Stomach (tissue), 4 donors: ENCODE measurements around the gene ATF7IP2.

Experiments used
- CTCF ChIP-seq, 7 experiments: fragments of 450-650 bp in 4 of 7; fragments of 200-600 bp in 3 of 7; sonication (generic) in 3 of 7; IDR thresholded peaks; one replicate each; pipeline ENCODE4 v1.5.1; 2016 to 2019; ENCODE audit warnings: antibody characterized with exemption in 7 of 7, control low read depth in 2 of 7, mild to moderate bottlenecking in 1 of 7
- EP300 ChIP-seq: sonication (generic); formaldehyde crosslinking; IDR thresholded peaks from one replicate; pipeline ENCODE4 v1.6.1; 2017; ENCODE audit warnings: antibody characterized with exemption
- POLR2A ChIP-seq, 4 donors: fragments of 450-650 bp; IDR thresholded peaks; one replicate each; pipeline ENCODE4 v1.6.1; 2016; ENCODE audit warnings: antibody characterized with exemption in 4 of 4, control low read depth in 2 of 4, mild to moderate bottlenecking in 1 of 4, moderate library complexity in 1 of 4
- POLR2AphosphoS5 ChIP-seq, 3 donors: sonication (generic); formaldehyde crosslinking; IDR thresholded peaks; one replicate each; pipeline ENCODE4 v1.6.1; 2016; ENCODE audit warnings: antibody characterized with exemption in 3 of 3

- TF ChIP-seq CTCF (IDR thresholded peaks at IDR 0.05) (no peak), POLR2A (IDR thresholded peaks at IDR 0.05) (no peak), EP300 (no peak), POLR2AphosphoS5 (IDR thresholded peaks at IDR 0.05) (no peak)
Measured at GRCh38 chr16:10501016-10501607, 115.3 kb downstream of the ATF7IP2 start.
